Astrocyte of the spinal cord (primary cell): ENCODE data around the gene ACP5.
"Not testable (repeated sequence)": the region's sequence is repeated elsewhere in the genome, so short reads cannot be mapped to it uniquely, and the experiment has no call there.

ENCODE experiments used
- DNase-seq: peaks from one replicate; pipeline ENCODE4 v3.0.0; 2011; ENCODE audit warnings: low read depth, low spot score
- H3K4me3 ChIP-seq: 2 replicates; pipeline ENCODE4 v1.5.1; 2011; ENCODE audit warnings: low read depth, mild to moderate bottlenecking, low read length, moderate library complexity
- CTCF ChIP-seq: IDR thresholded peaks from 2 replicates; pipeline ENCODE4 v1.5.1; 2012; ENCODE audit warnings: low read depth, mild to moderate bottlenecking, low read length, inconsistent platforms
- in situ Hi-C: cut with HindIII; loops from 2 replicates; pipeline ENCODE4 v1.10.0; 2017; ENCODE audit warnings: low sequenced_read_pairs

The ACP5 gene

DNA sequence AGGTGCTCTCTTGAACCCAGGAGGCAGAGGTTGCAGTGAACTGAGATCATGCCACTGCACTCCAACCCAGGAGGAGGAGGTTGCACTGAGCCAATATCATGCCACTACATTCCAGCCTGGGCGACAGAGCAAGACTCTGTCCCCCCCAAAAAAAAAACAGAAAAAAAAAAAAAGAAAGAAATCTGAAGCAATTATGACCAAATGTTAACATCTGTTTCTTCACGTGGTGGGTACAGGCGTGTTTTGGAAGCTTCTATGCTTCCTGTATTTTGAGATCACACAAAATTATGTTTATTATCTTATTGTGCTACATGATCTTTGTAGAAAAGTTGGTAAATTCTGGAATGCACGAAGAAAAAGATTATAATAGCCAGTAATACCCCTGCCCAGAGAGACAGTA lies 2.7 kb upstream of the ACP5 start:
- TF ChIP-seq CTCF: no peak
- no peak for DNase-seq
- no peak overlapping the region for H3K4me3 ChIP-seq
- in situ Hi-C loops: no loop called here

DNA sequence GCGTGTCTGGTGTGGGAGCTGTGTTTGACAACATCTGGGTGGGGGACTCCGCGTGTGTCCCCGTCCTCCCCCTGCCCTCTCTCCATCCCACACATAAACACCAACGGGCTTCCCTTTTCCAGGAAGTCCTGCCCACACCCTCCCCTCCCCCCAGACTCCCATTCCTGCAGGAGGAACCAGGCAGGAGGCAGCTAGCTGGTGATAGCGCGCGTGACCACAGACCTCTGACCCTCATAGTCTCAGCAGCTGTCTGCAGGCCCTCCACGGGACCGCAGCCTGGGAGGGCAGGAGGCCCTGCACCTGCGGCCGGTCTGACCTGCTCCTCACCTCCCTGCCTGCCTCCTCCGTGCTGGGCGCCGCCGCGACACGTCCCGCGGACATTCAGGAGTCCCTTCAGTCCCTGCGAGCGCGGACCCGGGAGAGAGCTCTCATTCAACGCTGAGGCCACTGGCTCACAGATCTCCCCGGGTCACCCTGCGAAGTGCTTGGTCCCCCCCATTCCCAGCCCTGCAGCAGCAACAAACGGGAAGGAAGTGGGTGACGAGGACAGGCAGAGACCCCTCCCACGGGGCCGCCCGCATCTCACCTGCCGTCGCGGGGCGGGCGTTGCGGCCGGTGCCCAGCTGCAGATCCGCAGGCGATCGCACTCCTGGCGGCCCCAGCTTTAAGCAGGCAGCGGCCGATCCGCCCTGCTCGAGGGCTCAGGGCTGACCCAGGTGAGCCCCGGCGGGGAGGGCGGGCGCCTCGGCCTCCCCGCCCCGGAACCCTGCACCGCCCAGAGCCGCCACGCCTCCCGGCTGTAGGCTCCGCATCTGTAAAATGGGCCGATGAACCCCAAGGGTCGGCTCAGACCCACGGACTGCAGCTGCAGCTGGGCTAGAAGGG lies 1.1 kb upstream of the ACP5 start:
- in situ Hi-C loops: no loop called here
- no peak for DNase-seq
- no peak overlapping the region for H3K4me3 ChIP-seq
- TF ChIP-seq CTCF: no peak

DNA sequence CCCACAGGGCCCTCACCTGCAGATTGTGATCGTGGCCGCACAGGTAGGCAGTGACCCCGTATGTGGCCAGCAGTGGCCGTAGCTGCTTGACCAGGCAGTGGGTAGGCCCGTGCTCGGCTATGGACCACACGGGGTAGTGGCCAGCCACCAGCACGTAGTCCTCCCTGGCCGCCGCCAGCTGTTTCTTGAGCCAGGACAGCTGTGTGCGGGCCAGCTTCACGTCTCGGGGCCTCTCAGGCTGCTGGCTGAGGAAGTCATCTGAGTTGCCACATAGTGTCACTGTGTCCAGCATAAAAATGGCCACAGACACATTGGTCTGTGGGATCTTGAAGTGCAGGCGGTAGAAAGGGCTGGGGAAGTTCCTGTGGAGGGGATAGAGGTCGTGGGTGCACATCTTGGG lies 1.2 kb downstream of the ACP5 start:
- DNase-seq: no peak
- in situ Hi-C loops: no loop called here
- no peak overlapping the region for H3K4me3 ChIP-seq
- no peak for TF ChIP-seq CTCF

DNA sequence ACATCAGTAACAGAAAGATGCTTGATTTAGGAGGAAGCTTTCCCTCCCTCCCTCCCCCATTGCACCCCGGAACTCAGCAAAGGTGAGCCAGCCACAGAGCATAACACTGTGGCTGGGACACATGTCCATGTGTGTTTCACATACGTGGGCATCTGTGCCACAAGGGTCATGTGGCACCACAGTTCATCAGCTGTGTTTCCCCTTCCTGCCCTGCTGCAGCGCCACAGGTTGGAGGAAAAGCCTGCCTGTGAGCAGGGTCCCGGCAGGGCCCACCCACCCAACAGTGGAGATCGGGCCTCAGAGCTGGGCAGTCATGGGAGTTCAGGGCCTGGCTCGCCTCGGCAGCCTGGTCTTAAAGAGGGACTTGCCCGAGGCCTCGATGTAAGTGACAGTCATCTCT lies 2.8 kb downstream of the ACP5 start:
- in situ Hi-C loops: no loop called here
- TF ChIP-seq CTCF: no peak
- H3K4me3 ChIP-seq: no peak overlapping the region
- no peak for DNase-seq

DNA sequence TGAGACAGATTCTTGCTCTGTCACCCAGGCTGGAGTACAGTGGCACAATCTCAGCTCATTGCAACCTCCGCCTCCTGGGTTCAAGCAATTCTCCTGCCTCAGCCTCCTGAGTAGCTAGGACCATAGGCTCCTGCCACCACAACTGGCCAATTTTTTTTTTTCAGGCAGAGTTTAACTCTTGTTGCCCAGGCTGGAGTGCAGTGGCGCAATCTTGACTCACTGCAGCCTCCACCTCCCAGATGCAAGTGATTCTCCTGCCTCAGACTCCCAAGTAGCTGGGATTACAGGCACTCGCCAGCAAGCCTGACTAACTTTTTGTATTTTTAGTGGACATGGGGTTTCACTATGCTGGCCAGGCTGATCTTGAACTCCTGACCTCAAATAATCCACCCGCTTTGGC lies 3.7 kb downstream of the ACP5 start:
- in situ Hi-C loops, DNase-seq, H3K4me3 ChIP-seq: not testable (repeated sequence)

- DNase-seq, in situ Hi-C loops, H3K4me3 ChIP-seq: not testable (repeated sequence)
Observed at GRCh38 chr19:11573354-11573753, 4.1 kb downstream of the ACP5 start.

DNA sequence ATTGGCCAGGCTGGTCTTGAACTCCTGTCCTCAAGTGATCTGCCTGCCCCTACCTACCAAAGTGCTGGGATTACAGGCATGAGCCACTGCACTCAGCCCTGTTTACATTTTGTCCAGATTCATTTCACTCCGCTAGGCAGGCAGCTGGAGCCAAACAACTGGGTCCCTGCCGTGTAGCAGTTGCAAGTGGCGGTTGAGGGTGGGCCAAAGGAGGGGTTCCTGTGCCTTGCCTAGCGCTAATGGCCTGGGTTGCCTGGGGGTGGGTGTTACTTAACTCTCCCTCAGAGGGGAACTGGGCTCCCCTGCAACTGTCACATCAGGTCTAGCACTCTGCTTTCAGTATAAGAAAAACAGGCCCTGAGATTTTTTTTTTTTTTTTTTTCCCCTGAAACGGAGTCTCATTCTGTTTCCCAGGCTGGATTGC lies 7.4 kb downstream of the ACP5 start:
- in situ Hi-C loops: no loop called here
- no peak for TF ChIP-seq CTCF
- no peak for DNase-seq

More for the DNA sequence above, 7.4 kb downstream of the ACP5 start:
- no peak overlapping the region for H3K4me3 ChIP-seq
